ENCODE data around the gene TYMS. TPM values are rescaled to one million over a fixed set of nuclear protein-coding genes. Genes with fewer than 3 reads are reported as not detected.

TYMS gene
- total and polyA plus RNA-seq, 10 of the 15 experiments (the other 5 are each of a cell fraction or from before 2014, with no cell fraction given), result 34.8 to 524 (median 219) TPM

- H3K4me2 ChIP-seq (ENCODE audit: control insufficient read depth, insufficient read depth), result no peak overlapping the region
- CTCF ChIA-PET, result interaction anchor here (1.0 to 1.4 kb wide), 3 partner anchors 8 to 25 kb away, joined by 3 to 10 read pairs (median 4); partner anchors contain the start of gene TYMS
- no peak for TF ChIP-seq NFIC (IDR thresholded peaks at IDR 0.05; ENCODE audit: low read depth, low read length)
- no peak for TF ChIP-seq BRCA1 (IDR thresholded peaks at IDR 0.05; ENCODE audit: low read depth, low read length)
- TF ChIP-seq REST (IDR thresholded peaks at IDR 0.05; ENCODE audit: low read depth, low read length), result no peak
- no peak for TF ChIP-seq POU2F2 (IDR thresholded peaks at IDR 0.05; ENCODE audit: borderline replicate concordance, low read depth, low read length)
- TF ChIP-seq CREB1 (IDR thresholded peaks at IDR 0.05; ENCODE audit: low read depth), result no peak
- TF ChIP-seq ZBTB40 (IDR thresholded peaks at IDR 0.05; ENCODE audit: borderline replicate concordance), result no peak
- TF ChIP-seq SKIL (IDR thresholded peaks at IDR 0.05; ENCODE audit: low read depth, poor library complexity, severe bottlenecking), result no peak
- no peak for TF ChIP-seq SMAD1 (IDR thresholded peaks at IDR 0.05; ENCODE audit: low read depth, partially characterized antibody)
- TF ChIP-seq IRF4 (IDR thresholded peaks at IDR 0.05; ENCODE audit: low read depth, low read length), result no peak
- no peak for TF ChIP-seq NKRF (conservative IDR thresholded peaks at IDR 0.05)
- no peak for TF ChIP-seq TARDBP (IDR thresholded peaks at IDR 0.05; ENCODE audit: borderline replicate concordance)
- no peak for TF ChIP-seq SIN3A (IDR thresholded peaks at IDR 0.05; ENCODE audit: low read depth, low read length)
These were observed 8.1 kb upstream of the TYMS start for GRCh38 chr18:649341-649740.

More at GRCh38 chr18:649341-649740, 8.1 kb upstream of the TYMS start:
- Histone ChIP-seq H3K79me2 (ENCODE audit: control insufficient read depth, insufficient read depth, low read length) (no peaks in the 10 kb centered on the region), H3K36me3 (ENCODE audit: control insufficient read depth in 2 of 2, insufficient read depth in 2 of 2, low read length in 1 of 2) (no peaks in the 10 kb centered on the region), H3K27ac (ENCODE audit: control insufficient read depth, insufficient read depth) (no peak overlapping the region), H3K4me3 (no peak overlapping the region), H3K9ac (ENCODE audit: control insufficient read depth, insufficient read depth, low read length) (no peak overlapping the region), H4K20me1 (ENCODE audit: control insufficient read depth, insufficient read depth) (no peaks in the 10 kb centered on the region), H3K9me3 (replicated peaks; ENCODE audit: control insufficient read depth, insufficient read depth, low read length) (no peaks in the 10 kb centered on the region), H2AFZ (ENCODE audit: control insufficient read depth, low read depth, low read length) (no peak overlapping the region), H3K27me3 (replicated peaks in 1 of 2; ENCODE audit: control insufficient read depth in 2 of 2, insufficient read depth in 2 of 2, low read length in 1 of 2) (no peaks in the 10 kb centered on the region), H3K4me1 (ENCODE audit: control insufficient read depth, insufficient read depth, low read length) (peaks cover 10% of the 10 kb centered on the region)
- intact Hi-C loops (cut with micrococcal nuclease; ENCODE audit: unreplicated experiment), result no loop called here
- WGBS (ENCODE audit: insufficient coverage, insufficient replicate concordance, low lambda C conversion rate, missing lambda C conversion rate), result 65% methylated on average over 5 of the region's 5 CpGs
- no peak for ATAC-seq
- DNase-seq (ENCODE audit: low read depth, low spot score), result no peak
- no peak for FAIRE-seq
- in situ Hi-C loops (cut with MboI), result no loop called here
- BruUV-seq (replicated peaks), result no TSS peak
- POLR2A ChIA-PET, result no interaction called here
- RAD21 ChIA-PET (ENCODE audit: unreplicated experiment), result interaction anchor here (1.1 kb wide), 1 partner anchor 9 kb away, joined by 4 read pairs; no protein-coding TSS in a partner anchor
- SMC1A ChIA-PET (ENCODE audit: uncharacterized antibody, unreplicated experiment), result interaction anchor here (0.8 to 1.4 kb wide), 2 partner anchors 28 to 181 kb away, joined by 3 read pairs; no protein-coding TSS in a partner anchor

All from GM12878 (cell line).